Stimulated activated CD8-positive, alpha-beta memory T cell treated with anti-CD3 and anti-CD28 coated beads, Interleukin-7, amount 100 ng/mL, for 24 hours (primary cell): ENCODE measurements around the gene SORT1.
A peak's percentile ranks its signal among the peaks of the same experiment; 100 is the strongest.

Experiments
- DNase-seq: peaks from one replicate; pipeline ENCODE4 v3.0.0-alpha.2; 2020; ENCODE audit warnings: low read depth

The SORT1 gene

DNA sequence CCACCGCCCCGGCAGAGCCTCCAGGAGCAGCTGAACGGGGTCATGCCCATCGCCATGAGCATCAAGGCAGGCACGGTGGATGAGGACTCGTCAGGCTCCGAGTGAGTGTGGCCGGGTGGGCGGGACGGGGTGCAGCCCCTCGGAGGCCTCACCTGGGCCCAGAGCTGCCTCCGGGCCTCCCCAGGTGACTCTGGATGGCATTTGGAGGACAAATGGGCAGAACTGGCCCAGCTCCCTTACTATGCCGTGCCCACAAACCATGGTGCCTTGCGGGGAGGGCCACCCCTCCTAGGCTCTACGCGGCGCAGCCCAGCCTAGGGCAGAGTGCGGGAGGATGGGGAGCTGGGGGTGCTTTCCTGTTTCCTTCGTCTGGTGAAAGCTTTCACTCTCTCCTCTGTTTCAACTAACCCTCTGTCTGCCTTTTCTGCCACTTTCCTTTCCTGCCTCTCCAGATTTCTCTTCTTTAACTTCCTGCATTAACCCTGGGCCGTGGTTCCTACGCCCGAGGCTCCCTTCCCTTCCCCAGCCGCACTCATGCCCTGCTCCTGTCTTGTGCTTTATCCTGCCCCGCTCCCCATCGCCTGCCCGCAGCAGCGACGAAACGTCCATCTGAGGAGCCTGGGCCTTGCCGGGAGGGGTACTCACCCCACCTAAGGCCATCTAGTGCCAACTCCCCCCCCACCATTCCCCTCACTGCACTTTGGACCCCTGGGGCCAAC is 124.0 kb downstream of the SORT1 start:
- DNase-seq = no peak

DNA sequence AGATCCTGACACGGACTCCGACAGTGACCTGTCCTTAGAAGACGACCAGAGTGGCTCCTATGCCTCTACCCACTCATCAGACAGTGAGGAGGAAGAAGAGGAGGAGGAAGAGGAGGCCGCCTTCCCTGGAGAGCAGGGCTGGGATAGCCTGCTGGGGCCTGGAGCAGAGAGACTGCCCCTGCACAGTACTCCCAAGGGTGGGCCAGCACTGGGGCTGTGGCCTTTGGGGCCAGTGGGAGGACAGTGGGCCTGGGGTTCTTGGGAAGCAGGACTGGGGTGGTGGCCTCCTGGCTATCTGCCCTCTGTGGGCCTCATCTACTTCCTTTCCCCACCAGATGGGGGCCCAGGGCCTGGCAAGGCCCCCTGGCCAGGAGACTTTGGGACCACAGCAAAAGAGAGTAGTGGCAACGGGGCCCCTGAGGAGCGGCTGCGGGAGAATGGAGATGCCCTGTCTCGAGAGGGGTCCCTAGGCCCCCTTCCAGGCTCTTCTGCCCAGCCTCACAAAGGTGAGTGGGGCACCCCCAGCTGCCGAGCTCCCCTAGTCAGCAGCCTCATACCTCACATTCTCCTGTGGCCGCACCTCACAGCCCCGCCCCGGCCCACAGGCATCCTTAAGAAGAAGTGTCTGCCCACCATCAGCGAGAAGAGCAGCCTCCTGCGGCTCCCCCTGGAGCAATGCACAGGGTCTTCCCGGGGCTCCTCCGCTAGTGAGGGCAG is 124.7 kb downstream of the SORT1 start:
- no peak for DNase-seq

DNA sequence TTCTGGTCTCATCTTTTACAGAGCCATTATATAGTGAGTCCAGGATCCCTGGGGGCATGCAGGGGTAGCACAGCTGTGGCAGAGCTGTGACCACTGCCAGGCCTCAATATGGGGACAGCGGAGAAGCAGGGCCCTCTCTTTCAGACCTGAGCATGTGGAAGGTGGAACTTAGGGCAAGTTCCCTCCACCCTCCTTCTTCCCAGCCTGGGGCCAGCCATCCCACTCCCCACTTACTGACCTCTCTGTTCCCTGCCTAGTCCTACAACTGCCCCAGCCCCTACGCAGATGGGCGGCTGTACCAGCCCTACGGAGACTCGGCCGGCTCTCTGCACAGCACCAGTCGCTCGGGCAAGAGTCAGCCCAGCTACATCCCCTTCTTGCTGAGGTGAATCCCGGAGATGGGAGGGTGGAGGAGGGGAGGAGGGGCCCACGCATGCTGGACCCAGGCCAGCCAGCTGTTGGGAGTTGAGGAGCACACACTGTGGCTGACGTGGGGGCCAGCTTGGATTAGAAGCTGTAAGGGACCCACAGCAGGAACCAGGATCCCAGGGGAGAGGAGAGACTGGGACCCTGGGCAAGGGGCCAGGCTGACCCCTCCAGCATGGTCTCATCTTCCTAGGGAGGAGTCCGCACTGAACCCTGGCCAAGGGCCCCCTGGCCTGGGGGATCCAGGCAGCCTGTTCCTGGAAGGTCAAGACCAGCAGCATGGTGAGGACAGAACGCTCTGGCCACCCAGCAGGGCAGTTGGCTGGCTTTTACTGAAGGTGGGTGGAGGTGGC is 125.5 kb downstream of the SORT1 start:
- no peak for DNase-seq

DNA sequence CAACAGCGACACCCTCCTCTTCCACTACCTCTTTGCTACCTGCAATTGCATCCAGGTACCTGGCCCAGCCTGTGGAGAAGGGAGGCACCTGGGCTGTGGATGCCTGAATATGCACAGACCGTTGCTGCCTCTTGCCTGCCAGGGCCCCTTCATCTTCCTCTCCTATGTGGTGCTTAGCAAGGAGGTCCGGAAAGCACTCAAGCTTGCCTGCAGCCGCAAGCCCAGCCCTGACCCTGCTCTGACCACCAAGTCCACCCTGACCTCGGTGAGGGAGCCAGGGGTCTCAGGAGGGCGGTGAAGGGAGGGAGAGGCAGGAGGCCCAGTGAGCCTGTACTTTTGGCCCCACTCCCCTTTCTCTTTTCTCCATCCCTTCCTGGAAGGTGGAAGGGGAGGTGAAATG is 126.3 kb downstream of the SORT1 start:
- DNase-seq = no peak

DNA sequence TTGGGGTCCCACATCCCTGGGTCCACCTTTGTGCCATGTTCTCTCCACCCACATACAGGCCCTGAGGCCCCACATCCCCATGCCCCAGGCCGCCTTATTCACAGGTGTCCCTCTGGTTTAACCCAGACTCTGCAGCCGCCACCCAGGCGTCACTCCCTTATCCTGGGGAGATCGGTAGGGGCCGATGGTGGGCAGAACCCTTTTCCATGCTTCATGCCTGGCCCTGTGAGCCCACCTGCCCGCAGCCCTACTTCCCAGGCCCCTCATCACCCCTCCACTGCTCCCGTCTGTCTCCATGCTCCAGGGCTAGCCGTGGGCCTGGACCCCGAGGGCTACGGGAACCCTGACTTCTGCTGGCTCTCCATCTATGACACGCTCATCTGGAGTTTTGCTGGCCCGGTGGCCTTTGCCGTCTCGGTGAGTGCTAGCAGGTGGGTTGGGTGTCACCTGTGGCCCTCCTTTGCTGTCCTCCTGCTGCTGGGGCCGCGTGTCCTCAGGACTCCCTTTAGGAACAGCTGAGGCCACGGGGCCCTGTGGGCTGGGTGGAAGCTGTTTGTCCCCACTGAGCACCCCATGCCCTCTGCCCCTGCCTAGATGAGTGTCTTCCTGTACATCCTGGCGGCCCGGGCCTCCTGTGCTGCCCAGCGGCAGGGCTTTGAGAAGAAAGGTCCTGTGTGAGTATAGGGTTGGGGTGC is 126.9 kb downstream of the SORT1 start:
- DNase-seq = no peak

DNA sequence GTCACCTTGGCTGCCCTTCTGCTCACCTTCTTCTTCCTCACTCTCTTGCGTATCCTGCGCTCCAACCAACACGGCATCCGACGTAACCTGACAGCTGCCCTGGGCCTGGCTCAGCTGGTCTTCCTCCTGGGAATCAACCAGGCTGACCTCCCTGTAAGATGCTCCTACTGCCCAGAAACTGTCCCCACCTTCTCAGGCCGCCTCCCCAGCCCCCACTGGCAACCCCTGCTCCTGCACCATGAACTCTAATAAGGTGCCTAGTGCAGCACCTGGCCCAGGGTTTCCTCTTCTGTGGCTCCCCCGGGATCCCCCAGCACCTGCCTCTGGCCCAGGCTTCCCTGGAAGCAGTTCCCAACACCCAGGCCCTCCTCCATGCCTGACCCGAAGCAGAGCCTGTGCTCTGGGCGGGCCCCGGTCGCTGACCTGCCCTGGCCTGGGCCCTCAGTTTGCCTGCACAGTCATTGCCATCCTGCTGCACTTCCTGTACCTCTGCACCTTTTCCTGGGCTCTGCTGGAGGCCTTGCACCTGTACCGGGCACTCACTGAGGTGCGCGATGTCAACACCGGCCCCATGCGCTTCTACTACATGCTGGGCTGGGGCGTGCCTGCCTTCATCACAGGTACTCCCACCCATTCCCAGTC is 127.6 kb downstream of the SORT1 start:
- no peak for DNase-seq

DNA sequence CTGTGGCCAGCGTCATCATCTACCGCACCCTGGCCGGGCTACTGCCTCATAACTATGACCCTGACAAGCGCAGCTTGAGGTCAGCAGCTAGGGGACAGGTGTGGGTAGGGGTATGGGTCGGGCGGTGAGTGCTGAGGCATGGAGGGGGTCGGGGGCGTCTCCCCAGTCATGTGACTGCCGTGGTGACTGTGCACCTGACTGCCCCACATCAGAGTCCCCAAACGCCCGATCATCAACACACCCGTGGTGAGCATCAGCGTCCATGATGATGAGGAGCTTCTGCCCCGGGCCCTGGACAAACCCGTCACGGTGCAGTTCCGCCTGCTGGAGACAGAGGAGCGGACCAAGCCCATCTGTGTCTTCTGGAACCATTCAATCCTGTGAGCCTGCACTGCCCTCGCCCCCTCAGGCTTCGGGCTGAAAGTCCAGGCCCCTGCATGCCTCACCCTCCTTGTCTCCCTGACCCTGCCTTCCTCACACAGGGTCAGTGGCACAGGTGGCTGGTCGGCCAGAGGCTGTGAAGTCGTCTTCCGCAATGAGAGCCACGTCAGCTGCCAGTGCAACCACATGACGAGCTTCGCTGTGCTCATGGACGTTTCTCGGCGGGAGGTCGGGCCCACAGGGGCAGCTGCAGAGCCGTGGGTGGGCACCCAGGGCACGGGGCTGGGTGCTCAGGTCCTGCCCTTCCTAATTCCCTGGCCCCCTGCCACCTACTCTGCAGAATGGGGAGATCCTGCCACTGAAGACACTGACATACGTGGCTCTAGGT is 128.3 kb downstream of the SORT1 start:
- DNase-seq = no peak

DNA sequence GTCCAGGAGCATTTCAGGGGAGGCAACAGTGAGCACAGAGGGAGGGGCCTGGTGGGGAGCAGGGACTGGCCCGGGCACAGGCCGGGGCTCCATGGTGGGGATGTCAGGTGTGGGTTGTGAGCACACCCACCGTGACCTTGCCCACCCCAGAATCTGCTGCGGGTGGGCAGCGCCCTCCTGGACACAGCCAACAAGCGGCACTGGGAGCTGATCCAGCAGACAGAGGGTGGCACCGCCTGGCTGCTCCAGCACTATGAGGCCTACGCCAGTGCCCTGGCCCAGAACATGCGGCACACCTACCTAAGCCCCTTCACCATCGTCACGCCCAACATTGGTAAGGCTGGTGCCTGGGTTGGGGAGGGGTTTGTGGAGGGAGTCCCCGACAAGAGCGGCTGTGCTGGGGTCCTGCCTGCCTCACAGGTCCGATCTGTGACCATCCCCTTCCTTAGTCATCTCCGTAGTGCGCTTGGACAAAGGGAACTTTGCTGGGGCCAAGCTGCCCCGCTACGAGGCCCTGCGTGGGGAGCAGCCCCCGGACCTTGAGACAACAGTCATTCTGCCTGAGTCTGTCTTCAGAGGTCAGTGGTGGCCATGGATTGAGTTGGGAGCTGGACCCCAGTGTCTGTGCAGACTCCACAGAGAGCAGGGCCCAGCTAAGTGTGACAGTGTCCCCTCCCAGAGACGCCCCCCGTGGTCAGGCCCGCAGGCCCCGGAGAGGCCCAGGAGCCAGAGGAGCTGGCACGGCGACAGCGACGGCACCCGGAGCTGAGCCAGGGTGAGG is 129.1 kb downstream of the SORT1 start:
- DNase-seq = no peak

DNA sequence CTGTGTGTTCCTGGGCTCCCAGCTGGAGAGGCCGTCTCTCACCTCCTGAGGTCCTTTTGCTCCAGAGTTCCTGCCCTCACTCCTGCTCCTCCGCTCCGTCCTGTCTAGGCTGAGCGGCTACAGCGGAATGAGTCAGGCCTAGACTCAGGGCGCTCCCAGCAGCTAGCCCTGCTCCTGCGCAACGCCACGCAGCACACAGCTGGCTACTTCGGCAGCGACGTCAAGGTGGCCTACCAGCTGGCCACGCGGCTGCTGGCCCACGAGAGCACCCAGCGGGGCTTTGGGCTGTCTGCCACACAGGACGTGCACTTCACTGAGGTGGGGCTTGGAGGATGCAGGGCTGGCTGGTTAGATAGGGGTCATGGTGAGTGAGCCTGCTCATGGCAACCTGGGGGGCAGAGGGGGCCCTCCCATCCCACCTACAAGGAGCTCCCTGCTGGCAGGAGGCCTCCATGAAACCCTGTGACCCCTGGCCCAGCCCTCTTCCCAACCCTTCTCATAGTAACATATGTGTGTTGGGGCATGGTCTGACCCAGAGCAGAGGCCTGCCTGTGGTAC is 129.9 kb downstream of the SORT1 start:
- DNase-seq = no peak

DNA sequence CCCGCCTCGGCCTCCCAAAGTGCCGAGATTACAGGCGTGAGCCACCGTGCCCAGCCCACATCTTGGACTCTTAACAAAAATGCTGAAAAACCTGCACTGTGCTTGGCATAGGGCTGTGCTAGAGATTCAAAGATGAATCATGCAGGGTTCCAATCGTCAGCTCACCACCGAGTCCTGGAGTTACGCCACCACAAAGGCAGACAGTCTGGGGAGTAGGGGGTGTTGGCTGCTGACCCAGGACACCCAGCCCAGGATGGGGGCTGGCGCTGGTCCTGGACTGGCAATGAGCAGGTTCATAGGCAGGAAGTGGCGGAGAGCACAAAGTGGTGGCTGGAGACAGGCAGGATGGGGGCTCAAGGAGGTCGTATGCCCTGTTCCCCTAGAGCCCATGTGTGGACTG is 130.8 kb downstream of the SORT1 start:
- no peak for DNase-seq

DNA sequence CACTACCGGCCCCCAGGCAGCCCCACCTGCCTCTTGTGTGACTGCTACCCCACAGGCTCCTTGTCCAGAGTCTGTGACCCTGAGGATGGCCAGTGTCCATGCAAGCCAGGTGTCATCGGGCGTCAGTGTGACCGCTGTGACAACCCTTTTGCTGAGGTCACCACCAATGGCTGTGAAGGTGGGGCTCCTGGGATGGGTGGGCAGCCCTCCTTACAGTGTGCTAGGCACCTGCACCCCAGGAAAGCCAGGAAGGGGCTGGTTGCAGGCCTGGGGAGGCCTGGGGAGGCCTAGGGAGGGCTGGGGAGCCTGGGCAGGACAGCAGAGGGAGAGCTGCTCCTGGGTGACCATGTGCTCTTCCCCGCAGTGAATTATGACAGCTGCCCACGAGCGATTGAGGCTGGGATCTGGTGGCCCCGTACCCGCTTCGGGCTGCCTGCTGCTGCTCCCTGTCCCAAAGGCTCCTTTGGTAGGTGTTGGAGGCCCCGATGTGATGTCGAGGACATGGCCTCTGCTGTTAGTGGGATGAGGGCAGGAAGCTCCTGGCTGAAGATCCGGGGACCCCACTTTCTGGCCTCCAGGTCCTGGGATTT is 131.9 kb downstream of the SORT1 start:
- no peak for DNase-seq

DNA sequence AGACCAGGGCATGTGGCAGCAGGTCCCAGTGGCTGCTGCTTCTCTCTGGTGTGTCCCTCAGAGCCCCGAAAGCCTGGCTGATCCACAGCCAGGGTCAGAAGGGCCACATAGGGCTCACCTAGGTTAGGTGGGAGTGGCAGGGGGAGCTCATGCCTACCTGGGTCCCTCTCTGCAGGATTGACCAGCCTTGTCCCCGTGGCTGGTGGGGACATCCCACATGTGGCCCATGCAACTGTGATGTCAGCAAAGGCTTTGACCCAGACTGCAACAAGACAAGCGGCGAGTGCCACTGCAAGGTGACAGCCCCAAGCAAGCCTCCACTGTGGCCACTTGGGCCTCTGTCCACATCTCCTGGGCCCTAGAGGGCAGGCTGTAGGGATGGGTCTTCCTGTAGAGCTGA is 132.7 kb downstream of the SORT1 start:
- no peak for DNase-seq

DNA sequence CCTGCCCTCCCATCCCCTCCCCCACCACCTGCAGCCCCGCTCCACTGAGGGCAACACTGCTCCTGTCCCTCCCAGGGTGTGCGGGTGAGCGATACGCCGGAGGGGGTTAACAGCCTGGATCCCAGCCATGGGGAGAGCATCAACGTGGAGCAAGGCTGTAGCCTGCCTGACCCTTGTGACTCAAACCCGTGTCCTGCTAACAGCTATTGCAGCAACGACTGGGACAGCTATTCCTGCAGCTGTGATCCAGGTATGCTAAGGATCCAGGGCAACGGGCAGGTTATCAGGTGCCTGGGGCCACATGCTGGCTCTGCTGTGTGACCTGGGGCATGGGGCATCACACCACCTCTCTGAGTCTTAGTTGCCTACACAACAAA is 133.4 kb downstream of the SORT1 start:
- DNase-seq = no peak

DNA sequence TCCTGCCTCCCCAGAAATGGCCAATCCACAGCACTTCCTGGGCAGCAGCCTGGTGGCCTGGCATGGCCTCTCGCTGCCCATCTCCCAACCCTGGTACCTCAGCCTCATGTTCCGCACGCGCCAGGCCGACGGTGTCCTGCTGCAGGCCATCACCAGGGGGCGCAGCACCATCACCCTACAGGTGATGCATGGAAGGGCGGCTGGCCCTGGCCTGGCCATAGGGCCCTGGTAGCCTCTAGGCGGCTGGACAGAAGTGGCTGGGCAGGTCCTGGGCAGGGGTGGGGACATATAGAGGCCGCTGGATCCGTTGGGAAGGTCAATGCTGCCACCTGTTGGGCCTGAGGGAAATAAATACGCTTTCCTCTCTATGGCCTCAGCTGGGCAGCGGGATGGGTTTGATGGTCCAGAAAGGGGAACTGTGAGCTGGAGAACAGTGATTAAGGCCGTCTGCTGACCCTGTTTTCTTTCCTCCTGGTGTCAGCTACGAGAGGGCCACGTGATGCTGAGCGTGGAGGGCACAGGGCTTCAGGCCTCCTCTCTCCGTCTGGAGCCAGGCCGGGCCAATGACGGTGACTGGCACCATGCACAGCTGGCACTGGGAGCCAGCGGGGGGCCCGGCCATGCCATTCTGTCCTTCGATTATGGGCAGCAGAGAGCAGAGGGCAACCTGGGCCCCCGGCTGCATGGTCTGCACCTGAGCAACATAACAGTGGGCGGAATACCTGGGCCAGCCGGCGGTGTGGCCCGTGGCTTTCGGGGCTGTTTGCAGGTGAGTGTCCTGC is 133.9 kb downstream of the SORT1 start:
- peak; percentile 65 for DNase-seq

DNA sequence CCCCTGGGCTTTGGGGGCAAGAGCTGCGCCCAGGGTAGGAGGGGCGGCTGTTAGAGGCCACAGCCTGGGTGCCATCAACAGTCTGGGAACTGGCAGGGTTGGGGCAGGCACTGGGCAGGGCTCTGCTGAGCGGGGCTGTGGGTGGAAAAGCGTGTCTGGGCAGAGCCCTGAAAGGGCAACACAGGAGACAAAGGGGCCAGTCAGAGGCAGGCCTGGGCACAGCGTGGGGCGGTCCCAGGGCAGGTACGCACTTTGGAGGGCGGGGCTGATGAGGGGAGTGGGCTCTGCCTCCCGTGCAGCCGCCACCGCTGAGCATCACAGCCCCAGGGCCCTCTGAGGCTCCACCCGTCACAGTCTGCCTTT is 134.5 kb downstream of the SORT1 start:
- no peak for DNase-seq

DNA sequence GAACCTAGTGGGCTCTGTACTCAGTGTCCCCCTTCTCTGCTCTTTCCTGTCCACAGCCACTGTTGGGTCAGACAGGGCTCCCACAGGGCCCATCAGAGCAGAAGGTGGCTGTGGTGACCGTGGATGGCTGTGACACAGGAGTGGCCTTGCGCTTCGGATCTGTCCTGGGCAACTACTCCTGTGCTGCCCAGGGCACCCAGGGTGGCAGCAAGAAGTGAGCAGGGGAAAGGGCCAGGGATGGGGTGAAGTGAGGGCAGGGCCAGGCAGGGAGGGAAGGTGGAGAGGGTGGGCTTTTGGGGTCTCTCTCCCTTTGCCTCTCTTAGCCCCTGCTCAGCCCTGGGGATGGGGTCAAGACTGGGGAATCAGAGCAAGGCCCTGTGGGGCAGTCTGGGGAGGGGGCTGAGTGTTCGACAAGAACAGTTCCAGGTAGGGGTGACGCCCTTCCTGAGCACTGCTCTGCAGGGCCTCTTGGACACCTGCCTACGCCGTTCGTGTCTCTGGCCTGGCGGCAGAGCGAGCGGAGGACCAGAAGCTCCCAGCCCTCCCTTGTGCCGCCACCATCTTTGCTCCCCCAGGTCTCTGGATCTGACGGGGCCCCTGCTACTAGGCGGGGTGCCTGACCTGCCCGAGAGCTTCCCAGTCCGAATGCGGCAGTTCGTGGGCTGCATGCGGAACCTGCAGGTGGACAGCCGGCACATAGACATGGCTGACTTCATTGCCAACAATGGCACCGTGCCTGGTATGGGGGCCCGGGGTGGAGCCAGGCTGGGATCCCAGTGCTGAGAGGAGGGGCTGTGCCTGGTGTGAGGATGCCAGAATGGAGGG is 135.3 kb downstream of the SORT1 start:
- DNase-seq = no peak

DNA sequence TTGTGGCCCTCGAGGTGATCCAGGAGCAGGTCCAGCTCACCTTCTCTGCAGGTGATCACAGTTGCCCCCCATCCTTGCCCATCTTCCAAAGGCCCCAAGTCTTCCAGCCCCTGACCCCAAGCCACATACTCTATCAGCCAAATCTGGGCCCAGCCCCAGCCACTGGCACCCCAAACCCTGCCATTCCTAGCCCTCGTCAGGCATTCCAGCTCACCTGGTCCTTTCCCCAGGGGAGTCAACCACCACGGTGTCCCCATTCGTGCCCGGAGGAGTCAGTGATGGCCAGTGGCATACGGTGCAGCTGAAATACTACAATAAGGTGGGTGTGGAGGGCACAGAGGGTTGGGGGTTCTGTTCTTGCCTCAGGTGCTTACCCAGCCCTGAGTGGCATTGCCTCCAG is 136.1 kb downstream of the SORT1 start:
- no peak for DNase-seq

DNA sequence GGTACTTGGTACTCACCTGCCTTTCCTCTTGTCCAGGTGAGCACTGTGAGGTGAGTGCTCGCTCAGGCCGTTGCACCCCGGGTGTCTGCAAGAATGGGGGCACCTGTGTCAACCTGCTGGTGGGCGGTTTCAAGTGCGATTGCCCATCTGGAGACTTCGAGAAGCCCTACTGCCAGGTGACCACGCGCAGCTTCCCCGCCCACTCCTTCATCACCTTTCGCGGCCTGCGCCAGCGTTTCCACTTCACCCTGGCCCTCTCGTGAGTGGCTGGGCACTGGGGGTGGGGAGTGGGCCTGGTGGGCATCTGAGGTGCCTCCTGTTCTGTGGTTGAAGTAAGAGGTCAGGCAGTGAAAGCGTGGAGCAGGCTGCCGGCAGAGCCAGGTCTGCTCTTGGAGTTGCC is 136.7 kb downstream of the SORT1 start:
- DNase-seq = no peak
